T-helper 2 cell (primary cell): ENCODE data around the gene LETMD1.

ENCODE experiments used
- DNase-seq, 5 experiments: peaks; one replicate each; pipeline versions ENCODE4 v3.0.0 to v3.0.0-alpha.2; 2012 to 2022

Gene LETMD1

GRCh38 chr12:51025836-51026638 is 22.1 kb upstream of the LETMD1 start, which contains the start of gene SLC11A2:
SLC11A2 (minus strand) TSS chr12:51026384; CDS start chr12:51010728, 15,656 bp downstream.
- peak; percentile 86 to 96 (median 89) for DNase-seq

- DNase-seq: no peak
Measured at GRCh38 chr12:51027342-51027835, 20.7 kb upstream of the LETMD1 start.

- DNase-seq: peak in 1 of 5 experiments; percentile 67
Measured at GRCh38 chr12:51028126-51028812, 19.9 kb upstream of the LETMD1 start.

- DNase-seq: no peak
Measured at GRCh38 chr12:51028813-51029150, 19.3 kb upstream of the LETMD1 start.

GRCh38 chr12:51033048-51033447 is 15.1 kb upstream of the LETMD1 start:
- DNase-seq: no peak

- DNase-seq: no peak
Measured at GRCh38 chr12:51033457-51034089, 14.6 kb upstream of the LETMD1 start.

GRCh38 chr12:51036279-51036678 is 11.8 kb upstream of the LETMD1 start:
- DNase-seq: no peak

GRCh38 chr12:51048661-51049251 is 629 bp downstream of the LETMD1 start:
- peak in 1 of 5 experiments; percentile 71 for DNase-seq

- DNase-seq: no peak
Measured at GRCh38 chr12:51049525-51049924, 1.4 kb downstream of the LETMD1 start.

GRCh38 chr12:51051787-51052186 is 3.7 kb downstream of the LETMD1 start:
- DNase-seq: peak in 1 of 5 experiments; percentile 73

- DNase-seq: no peak
Measured at GRCh38 chr12:51055060-51055459, 6.9 kb downstream of the LETMD1 start.

GRCh38 chr12:51056242-51056641 is 8.1 kb downstream of the LETMD1 start:
- no peak for DNase-seq

GRCh38 chr12:51059086-51059485 is 11.0 kb downstream of the LETMD1 start:
- no peak for DNase-seq

- no peak for DNase-seq
Measured at GRCh38 chr12:51062631-51063397, 14.7 kb downstream of the LETMD1 start.

GRCh38 chr12:51065530-51065929 is 17.4 kb downstream of the LETMD1 start:
- DNase-seq: no peak

GRCh38 chr12:51067229-51067628 is 19.1 kb downstream of the LETMD1 start:
- DNase-seq: no peak

- no peak for DNase-seq
Measured at GRCh38 chr12:51067771-51068170, 19.6 kb downstream of the LETMD1 start.

- DNase-seq: no peak
Measured at GRCh38 chr12:51070004-51070403, 21.9 kb downstream of the LETMD1 start.

- DNase-seq: no peak
Measured at GRCh38 chr12:51071663-51072062, 23.5 kb downstream of the LETMD1 start.

GRCh38 chr12:51075390-51075789 is 27.3 kb downstream of the LETMD1 start:
- no peak for DNase-seq

GRCh38 chr12:51076236-51076930 is 28.3 kb downstream of the LETMD1 start:
- DNase-seq: peak in 1 of 5 experiments; percentile 87

GRCh38 chr12:51077930-51078329 is 29.8 kb downstream of the LETMD1 start:
- DNase-seq: peak in 1 of 5 experiments; percentile 9
